Tibial nerve (tissue), 4 donors: Measurements from ENCODE around the gene HMGCLL1.

ENCODE experiments used
- CTCF ChIP-seq, 5 experiments: fragments of 200-600 bp in 3 of 5; fragments of 450-650 bp in 2 of 5; sonication (generic) in 3 of 5; IDR thresholded peaks; one replicate each; pipeline ENCODE4 v1.5.1; 2016 to 2019; ENCODE audit warnings: antibody characterized with exemption in 5 of 5, mild to moderate bottlenecking in 3 of 5, moderate library complexity in 2 of 5
- EP300 ChIP-seq, 2 donors: sonication (generic); formaldehyde crosslinking; IDR thresholded peaks; one replicate each; pipeline ENCODE4 v1.6.1; 2017; ENCODE audit warnings: antibody characterized with exemption in 2 of 2, mild to moderate bottlenecking in 1 of 2
- POLR2A ChIP-seq, 2 donors: fragments of 450-650 bp; IDR thresholded peaks; one replicate each; pipeline ENCODE4 v1.6.1; 2017; ENCODE audit warnings: antibody characterized with exemption in 2 of 2, mild to moderate bottlenecking in 2 of 2, moderate library complexity in 2 of 2

- no peak for TF ChIP-seq CTCF (IDR thresholded peaks at IDR 0.05)
- TF ChIP-seq EP300 (IDR thresholded peaks at IDR 0.05), result no peak
- no peak for TF ChIP-seq POLR2A (IDR thresholded peaks at IDR 0.05)
These were observed 16.7 kb downstream of the HMGCLL1 start for GRCh38 chr6:55562318-55562717.
